GM21515 (cell line): ENCODE data around the gene DHX32.

ENCODE experiments used
- ATAC-seq: cut with Tn5 transposase; IDR thresholded peaks from one replicate; pipeline ENCODE4 v1.9.1; 2021; ENCODE audit not compliant: unreplicated experiment

Gene DHX32

DNA sequence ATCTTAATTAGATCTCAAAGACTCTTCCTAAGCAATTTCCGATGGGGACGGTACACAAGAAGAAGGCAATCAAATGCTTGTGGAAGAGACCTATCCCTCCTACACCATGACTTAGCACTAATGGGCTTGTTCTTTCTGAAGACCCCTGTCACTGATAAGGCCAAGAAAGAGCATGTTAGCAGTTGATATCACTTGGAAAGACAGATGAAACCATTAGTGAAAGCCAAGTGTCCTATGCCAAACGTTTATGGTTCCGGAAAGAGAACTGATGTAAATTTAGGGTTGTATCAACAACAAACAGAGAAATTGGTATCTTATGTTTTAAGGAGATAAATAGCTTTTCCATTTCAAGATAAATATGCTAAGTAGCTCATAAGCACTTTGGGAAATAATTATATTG, 64.5 kb downstream of the DHX32 start:
- no peak for ATAC-seq

DNA sequence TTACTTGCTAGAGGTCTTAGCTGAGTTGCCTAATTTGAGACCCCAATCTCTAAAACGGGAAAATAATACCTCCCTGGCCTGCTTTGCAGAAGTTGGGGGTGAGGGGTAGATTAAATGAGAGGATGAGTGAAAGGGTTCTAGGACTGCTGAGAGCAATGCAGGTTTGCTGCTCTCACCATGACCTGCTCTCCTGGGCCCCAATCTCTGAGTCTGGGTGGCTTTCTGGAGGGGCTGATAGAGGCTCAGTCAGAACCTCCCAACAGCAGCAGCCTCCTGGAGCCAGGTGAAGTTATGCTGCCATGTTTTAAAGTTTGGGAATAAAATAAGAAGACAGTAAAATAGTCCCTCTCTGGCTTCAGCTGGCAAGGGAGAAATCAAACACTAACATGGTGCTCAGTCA, 65.3 kb downstream of the DHX32 start:
- no peak for ATAC-seq

DNA sequence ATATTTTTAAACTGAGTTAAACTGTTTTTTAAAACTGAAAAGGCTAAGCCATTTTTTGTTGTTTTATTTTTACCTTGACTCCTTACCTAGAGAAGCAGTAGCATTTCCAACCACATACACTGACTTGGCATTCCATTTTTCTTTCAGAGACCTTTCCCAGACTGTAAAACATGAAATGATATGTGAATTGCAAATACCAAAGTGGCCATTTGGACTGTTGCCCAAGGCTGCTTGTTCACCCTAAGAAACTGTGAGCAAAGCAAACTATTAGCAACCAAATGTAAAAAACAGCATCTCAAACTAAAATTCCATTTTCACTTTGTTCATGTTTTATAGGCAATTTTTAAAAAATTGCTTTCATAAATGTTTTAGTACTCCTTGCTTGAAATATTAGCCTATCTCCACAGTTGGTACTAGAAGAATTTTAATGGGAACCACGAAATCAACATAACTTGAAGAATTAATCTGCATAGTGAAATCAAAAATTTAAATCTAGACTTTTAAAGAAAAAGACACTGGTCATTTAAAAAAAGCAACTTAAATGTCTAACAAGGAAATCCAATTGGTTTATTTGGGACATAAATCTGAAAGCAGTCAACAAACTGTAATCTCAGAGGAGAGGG, 68.9 kb downstream of the DHX32 start:
- no peak for ATAC-seq

DNA sequence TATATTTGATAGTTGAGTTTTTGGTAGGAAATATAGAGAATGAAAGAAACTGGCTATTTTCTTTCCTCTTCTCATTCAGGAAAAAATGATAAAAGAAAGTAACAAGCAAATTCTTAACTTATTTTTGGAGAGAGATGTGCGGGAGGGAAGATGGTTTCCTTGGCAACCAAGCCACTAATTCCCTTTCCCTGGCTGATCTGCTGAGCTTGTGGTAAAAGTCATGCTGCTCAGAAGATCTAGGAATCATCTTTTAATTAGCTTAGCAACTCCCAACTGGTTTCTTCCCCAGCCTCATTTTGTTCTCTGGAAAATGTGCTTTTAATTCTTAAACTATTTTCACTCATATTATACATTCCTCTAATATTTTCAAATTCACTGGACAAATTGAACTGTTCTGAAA, 69.8 kb downstream of the DHX32 start:
- no peak for ATAC-seq

DNA sequence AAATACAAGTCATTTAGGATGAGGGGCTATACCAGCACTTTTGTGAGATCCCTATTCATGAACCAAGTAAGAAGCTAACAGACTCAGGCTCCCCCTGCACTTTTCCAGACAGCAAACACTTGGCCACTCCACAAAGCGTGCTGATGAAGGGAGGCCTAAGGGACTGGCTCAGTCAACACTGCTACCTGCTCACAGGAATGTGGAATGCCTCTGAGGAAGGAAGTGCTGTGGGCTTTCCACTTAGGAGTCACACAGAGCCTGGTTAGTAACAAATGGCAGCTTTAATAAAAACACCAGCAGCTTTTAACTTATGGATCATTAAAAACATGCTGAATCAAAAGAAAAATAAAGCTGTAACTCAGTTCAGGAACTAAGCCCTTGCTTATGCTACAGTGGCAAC, 73.0 kb downstream of the DHX32 start:
- no peak for ATAC-seq

DNA sequence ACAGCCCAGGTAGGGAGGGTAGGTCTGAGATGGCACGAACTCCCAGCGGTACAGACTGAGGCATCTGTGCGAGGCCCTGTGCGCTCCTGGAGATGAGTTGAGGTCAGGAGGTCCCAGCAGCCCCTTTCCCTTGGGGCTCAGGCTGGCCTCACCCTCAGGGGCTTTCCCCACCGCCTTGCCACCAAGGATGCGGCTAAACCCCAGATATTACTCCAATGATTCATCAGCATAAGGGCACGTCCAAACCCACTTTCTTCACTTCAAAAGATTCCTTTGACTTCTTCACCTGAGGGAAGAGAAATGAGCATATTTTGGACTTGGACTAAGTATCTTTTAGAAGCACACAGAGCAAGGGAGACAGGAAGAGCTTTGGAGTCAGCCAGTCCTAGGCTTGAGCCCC, 78.4 kb downstream of the DHX32 start:
- ATAC-seq = no peak

DNA sequence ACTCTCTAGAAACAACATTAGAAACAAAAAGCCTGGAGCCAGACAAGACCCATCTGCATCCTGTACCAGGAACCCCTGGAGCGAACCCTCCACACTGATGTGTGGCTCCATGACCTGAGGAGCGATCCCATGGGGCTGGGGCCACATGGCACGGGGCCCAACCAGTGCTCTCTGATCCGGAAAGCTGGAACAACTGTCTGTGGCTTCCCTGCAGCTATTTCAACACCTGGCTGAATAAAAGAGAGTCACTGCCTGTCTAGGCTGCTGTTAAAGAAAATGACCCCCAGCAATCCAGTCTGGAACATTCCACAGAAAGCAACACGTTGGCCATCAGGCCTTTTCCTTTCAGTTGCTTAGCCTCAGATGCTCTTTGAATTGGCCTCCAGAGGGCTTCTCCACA, 79.0 kb downstream of the DHX32 start:
- no peak for ATAC-seq

DNA sequence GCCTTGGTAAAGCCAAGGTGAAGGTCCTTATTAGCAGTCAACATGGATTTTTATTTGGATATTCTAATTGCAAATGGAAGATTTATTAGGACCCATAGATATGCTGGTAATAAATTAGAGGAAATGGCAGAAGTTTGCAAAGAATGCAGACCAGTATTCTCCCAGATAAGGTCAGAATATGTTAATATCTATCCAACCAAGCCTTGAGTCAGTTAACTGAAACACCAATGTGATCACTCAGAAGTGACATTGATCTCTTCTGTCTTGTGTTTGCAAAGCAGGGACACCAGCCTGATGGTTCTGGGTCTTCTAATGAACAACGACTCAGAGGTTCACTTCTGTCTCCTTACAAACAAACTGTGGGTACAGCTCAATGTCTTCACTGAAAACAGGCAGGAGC, 79.5 kb downstream of the DHX32 start:
- ATAC-seq = no peak

DNA sequence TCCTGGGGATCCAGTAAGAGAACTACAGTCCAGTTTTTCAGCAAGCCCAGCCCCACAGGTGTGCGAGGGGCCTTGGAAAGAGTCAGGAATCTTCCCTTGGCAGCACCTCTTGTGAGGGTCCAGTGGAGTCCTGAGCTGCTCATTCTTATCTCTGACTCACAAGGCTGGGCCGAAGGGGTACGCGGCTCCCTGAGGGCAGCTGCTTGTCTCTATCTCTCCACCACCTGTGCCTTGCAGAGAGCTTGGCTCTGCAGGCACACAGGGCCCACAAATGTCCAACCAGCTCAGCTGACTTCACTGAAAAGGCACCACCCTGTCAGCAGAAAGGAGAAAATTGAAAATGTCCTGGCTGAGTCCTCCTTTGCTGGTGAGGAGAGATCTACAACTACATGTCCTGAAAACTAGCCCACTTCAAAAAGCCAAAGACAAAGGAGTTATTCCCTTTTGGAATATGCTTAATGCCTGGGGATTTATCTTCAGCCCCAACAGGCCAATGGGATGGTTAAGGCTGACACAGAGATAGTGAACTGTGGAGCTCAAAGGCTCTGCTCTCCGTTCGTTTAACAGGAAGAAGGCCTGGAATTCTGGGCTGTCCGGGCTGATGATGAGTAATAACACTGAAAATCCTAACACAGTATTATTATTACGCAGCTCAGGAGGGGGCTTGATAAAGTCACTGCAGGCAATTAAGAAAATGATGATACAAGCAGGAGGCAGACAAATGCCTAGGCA, 81.5 kb downstream of the DHX32 start:
- no peak for ATAC-seq

DNA sequence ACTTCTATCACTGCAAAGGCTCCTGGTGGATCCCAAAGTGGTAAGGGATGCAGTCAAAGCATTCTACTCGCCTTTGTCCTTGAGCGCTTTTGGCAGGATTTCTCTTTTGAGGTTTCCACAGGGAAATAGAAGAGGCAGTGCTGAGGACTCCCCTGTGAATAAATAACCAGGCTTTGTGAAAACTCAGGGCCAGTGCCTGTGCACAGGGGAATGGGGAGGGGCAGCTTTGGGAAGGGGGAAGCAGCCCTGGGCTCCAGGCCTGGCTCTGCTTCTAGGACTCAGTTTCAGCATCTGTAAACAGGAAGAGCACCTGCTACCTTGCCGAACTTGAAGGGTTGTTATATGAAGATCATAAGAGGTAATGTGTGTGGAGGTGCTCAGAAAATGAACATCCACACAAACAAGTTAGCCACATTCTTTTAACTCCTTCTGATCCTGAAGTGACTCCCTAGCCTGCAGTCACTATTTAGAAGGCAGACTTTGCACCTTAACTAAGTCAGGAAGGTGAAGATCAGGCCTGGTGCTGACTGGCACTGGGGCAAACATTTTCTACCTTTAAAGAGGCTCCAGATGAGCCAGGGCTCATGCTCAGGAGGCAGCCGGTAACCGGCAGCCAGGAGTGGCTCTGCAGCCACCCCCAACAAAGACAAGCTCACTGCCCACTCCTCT, 83.0 kb downstream of the DHX32 start:
- no peak for ATAC-seq

DNA sequence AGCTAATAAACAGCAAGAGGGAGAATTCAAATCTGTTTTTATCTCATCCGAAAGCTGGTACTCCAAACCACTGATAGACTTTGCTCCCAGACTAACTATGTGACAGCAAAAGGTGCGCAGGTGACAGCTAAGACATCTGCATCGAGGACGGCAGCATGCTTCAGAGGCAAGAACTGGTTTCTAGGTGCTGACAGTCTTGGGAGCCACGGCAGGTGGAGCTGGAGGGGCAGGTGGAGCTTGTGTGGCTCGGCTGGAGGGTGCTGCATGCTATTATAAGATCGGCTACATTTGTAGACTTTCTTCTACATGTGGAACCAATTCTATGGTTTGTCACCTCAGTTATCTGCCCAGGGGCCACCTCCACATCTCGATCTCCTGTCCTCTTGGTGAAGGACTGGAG, 83.7 kb downstream of the DHX32 start:
- ATAC-seq = no peak

DNA sequence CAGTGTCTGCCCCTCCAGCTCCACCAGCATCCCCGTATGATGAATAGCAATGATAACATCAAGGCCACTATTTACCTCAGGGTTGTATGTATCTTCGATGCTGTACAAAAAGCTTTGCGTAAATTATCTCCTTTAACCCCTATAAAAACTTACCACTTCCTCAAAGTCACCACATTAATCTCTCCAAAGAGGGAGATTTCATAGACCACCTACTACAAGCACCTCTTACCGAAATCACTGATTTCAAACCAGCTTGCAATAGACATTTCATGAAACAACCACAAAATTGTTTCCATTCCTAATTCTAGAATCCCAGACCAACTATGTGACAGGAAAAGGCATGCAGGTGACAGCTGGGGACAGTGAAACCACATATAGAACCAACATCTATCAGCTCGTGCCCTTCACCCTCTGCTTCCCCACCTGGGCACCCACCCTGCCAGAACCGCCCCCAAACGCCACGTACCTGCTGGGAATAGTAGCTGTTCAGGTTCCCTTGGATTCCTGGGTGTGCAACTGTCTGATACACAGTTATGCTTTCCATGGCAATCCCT, 85.4 kb downstream of the DHX32 start:
- ATAC-seq = no peak

DNA sequence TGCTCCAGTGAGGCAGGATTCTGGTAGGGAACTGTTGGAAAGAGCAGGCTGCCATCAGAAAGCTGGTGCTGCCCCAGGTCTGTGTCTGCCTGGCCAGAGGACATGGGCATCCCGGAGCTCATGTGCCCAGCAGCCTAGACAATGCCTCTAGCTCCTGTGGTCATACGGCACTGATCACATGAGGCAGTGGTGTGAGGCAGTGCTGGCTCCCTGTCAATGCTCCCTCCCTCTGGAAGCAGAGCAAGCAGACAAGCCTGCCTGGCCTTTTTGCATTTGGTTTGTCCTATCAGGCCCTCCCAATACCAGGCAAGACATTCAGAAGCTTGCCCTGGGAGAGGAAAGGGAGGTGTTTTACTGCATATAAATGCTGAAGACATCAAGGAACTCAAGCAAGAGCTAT, 86.0 kb downstream of the DHX32 start:
- no peak for ATAC-seq

DNA sequence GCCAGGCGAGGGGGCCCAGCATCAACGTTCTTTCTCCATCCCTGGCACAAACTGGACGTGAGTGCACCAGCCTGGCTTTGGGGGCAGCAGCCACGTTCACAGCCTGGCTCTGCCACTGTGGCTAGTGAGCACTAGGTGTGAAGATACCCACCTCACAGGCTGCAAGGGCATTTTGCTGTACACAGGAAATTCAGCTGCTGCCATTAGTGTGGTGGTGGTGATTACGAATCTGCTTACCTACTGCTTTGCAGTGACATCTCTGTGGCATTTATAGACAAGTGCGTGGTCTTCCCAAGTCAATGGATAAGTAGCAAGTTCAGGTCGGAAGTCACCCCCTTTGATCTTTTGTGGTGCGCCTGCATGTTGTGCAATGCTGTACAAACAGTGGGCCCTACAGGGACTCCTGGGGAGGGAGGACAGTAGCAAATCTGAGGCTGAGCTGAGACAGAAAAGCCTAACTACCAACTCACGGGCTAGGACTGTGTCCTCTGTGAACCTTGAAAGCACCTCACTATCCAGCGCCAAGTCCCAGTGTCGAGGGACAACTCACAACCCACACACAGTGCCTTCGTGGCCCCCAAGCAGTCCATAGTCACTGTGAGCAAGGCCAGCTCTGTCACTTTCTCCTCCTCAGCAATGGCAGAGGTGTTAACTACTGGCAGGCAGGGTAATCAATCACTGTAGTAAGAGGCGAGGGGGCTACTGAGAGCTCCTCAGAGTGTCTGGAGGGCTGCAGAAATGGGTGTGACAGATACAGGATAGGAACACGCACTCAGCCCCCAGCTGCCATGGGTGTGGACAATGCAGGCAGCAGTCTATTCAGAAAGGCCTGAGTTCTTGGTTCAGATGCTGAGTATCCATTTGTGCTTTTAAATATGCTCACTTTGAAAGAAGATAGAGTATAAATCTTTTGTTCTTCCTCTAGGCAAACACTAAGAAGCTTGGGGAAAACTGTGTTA, 88.5 kb downstream of the DHX32 start:
- ATAC-seq = no peak

DNA sequence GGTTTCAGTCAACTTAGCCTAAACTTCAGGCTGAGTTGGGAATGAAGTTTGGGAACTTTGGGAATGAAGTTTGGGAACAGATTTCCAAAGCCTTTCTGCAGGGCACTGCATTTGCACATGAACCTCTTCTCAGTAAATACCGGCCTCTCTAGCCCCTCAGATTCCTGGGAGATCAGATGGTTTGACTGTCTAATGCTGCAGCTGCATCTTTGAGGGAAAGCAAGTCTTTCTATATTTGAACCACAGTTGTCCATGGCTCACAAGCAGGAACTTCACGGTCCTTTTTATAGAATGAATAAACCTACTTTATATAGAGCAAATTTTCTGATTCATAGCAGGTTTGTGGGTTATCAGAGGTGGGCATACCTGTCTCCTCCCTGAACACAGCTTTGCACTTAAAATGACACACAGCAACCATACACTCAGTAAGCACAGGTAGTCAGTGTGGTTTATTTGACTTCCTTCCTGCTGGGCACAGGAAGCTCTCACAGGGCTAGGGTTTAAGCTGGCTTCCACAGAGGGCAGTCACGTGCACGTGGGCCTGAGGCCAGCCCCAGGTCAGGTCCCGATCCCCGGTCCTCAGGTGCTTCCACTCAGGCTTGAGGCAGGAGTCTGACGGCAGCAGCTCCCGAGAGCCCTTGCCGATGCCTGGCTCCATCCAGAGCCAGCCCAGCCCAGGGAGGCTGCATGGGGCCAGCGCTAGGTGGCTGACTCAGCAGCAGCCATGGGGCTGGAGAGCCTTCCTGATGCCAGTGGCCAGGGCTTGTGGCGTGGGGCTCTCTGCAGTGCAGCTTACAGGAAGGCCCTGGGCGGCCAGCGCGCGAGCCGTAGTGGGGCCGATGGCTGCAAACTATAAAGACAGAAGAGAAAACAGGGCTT, 92.7 kb downstream of the DHX32 start:
- ATAC-seq = no peak
